Measurements from ENCODE around the gene AK8.

DNA sequence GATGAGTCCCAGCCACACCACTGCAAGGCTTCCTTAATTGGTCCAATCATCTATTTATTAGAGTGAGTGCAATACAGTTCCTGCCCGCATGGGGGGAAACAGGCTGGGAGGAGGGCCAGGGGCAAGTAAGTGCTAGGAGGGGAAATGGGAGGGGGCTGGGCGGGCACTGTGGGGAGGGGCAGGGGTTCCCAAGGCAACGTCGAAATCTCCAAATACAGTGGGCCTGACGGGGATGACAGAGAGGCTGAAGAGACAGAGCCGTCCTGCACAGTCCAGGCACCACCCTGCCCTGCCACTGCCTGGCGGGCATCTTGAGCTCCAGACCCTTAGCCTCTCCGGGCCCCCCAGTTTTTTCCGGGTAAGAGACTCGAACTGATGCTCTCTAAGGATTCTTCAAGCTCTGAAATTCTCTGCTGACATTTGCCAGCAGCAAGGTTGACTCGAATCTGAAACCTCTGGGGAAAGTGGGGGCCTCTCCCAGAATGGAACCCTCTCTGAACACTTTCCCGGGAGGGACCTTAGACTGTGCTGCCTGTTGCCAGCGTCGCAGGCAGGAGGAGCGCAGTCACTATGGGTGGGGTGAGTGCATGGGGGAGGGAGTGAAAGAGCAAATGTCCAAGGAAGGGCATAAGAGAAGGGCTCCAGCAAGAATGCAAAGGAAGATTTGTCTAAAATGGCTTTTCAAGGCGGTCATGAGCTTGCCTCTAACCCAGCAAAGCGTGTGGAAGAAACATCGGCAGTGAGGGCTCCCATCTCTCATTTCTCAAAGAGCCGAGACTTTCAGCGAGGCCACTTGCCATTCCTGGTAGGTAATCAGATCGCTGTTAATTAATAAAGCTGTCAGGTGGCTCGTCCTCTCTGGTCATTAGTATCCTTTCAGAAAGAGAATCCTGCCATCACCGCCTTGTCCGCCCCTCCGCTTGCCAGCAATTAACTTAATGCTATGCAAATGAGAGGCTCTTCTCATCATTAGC, 108.9 kb downstream of the AK8 start:
- TF ChIP-seq, protein P1, sequence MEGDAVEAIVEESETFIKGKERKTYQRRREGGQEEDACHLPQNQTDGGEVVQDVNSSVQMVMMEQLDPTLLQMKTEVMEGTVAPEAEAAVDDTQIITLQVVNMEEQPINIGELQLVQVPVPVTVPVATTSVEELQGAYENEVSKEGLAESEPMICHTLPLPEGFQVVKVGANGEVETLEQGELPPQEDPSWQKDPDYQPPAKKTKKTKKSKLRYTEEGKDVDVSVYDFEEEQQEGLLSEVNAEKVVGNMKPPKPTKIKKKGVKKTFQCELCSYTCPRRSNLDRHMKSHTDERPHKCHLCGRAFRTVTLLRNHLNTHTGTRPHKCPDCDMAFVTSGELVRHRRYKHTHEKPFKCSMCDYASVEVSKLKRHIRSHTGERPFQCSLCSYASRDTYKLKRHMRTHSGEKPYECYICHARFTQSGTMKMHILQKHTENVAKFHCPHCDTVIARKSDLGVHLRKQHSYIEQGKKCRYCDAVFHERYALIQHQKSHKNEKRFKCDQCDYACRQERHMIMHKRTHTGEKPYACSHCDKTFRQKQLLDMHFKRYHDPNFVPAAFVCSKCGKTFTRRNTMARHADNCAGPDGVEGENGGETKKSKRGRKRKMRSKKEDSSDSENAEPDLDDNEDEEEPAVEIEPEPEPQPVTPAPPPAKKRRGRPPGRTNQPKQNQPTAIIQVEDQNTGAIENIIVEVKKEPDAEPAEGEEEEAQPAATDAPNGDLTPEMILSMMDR (conservative IDR thresholded peaks at IDR 0.05; ENCODE audit: low read depth, low read length), result peak; percentile 42
- no peak for TF ChIP-seq EZH2 (IDR thresholded peaks at IDR 0.05; ENCODE audit: borderline replicate concordance, low read depth, low read length, poor library complexity, severe bottlenecking)
